HG03342 (cell line): Measurements from ENCODE around the gene NUP93.

ENCODE experiments used
- ATAC-seq: cut with Tn5 transposase; IDR thresholded peaks from one replicate; pipeline ENCODE4 v1.9.1; 2021; ENCODE audit warnings: mild to moderate bottlenecking, moderate library complexity; ENCODE audit not compliant: unreplicated experiment

The NUP93 gene

DNA sequence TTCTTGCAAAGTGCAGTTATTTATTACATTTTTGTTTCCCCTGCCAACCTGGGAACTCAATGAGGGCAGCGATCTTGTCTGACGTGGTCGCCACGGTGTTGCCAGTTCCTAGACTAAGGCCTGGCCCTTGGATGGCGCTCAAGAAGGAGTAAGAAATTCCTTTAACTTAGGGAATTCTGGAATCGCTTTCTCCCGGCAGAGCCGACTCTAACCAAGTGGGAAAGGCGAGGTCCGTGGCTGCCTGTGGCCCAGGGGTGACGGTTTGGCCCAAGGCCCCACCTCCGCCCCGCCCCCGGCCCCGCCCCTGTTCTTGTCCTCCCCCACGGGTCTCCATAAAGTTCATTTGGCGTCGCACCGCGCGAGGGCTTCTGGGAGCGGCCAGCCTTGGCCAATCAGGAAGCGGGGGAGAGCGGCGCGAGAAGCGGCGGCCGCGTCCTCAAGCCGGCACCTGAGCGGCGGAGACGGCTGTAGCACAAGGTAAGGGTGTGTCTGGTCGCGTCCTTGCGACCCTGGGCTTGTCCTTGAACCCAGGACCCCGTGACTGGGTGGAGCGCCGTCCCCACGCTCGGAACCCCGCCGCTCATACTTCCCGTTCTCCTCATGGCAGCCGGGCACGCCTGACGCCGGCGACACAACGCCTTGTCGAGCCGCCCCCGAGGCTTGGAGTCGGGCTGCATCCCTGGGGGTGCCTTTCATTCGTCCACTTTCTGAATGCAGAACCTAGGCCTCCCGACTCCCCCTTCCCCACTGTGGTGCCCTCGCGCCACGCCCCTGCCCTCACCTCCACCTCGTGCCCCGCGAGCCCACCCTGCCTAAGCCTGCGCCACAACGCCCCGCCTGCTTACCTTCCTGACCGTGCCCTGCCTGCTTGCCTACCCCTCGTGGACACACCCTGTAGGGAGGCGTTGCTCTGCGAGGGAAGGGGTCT lies at the start of gene NUP93:
Gene NUP93, plus strand, starts transcription at position 395 of the 928 bp plus-strand sequence. CDS start 18,119 bp downstream, outside the sequence.
- peak; percentile 79 for ATAC-seq

DNA sequence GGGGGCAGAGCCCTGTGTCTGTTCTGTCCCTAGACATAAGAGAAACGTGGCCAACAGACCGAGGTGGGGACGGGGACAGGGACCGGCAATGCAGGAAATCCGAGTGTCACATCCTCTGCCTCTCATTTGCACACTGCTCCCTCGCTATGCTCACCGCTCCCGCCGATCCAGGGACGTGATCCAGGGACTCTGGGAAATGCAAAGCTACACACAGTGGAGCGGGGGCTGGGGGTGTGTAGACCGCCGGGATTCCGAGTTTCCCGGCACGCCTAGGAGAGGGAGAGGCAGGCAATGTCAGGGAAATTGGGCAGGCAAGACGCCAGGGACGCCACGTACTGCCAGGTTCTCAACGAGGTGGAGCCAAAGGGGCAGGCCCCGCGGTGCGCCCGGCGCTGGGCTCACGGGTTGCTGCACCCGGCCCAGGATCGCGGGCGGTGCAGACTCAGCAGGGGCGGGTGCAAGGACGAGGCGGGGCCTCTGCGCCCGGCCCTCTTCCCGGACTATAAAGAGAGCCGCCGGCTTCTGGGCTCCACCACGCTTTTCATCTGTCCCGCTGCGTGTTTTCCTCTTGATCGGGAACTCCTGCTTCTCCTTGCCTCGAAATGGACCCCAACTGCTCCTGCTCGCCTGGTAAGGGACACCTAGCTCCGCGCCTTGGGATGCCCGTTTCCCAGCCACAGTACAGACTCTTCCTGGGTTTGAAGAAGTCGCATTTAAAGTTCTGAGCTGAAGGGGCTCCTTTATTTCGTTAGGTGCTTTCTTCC lies 47.8 kb upstream of the NUP93 start, which contains the start of gene MT1X:
Gene MT1X, plus strand, starts transcription at position 532 of the 764 bp plus-strand sequence. Its CDS starts 71 bp downstream, at position 603.
- ATAC-seq, result peak; percentile 98

DNA sequence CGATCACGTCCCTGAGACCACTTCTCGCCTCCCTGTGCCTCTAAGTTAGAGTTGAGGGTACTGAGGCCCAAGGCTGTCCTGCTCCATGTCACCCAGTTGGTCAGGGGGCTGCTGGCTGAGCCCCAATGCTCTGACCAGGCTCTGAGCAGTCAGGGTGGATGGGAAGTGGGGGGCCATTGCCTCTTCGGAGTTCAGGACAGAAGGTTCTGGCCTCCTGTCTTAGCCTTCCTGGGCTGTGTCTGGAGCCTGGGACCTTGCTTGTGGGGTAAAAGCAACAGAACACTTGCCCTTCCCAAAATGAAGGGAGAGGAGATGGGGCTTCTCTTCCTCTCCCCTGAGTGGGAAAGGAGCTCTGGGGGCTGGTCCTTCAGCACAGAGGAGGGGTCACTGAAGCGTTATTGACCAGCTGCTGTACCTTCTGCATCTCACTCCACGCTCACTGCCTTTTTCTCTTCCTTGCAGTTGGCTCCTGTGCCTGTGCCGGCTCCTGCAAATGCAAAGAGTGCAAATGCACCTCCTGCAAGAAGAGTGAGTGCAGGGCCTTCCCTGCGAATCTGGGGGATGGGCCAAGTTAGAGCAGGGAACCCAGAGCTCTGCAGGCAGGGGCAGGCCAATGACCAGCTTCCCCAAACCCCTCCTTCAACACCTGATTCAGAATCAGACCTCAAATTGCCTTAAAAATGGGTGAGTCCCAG lies 47.1 kb upstream of the NUP93 start:
- no peak for ATAC-seq

DNA sequence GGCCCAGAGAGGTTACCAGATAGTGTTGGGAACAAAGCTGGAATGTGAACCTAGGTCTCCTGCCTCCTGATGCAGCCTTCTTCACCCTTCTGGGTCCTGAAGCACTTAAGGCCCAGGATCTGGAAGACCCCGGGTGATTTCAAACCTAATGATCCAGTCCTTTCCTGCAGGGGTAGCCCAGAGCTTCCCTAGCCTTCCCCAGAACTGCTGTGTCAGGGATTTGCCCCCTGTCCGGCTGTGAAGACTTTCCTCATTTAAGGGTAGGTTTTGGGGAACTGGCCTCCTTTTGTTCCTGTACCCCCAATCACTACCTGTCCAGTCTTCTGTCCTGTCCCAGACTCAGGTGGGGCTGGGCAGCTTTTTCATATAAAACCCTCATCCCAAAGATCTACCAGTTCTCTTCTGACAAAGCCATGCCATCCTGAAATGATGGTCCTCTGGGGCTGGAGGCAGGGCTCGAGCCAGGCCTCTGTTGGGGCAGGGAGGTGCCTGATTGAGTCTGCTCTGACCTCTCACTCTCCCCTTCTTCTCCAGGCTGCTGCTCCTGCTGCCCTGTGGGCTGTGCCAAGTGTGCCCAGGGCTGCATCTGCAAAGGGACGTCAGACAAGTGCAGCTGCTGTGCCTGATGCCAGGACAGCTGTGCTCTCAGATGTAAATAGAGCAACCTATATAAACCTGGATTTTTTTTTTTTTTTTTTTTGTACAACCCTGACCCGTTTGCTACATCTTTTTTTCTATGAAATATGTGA lies 46.3 kb upstream of the NUP93 start:
- ATAC-seq, result no peak

DNA sequence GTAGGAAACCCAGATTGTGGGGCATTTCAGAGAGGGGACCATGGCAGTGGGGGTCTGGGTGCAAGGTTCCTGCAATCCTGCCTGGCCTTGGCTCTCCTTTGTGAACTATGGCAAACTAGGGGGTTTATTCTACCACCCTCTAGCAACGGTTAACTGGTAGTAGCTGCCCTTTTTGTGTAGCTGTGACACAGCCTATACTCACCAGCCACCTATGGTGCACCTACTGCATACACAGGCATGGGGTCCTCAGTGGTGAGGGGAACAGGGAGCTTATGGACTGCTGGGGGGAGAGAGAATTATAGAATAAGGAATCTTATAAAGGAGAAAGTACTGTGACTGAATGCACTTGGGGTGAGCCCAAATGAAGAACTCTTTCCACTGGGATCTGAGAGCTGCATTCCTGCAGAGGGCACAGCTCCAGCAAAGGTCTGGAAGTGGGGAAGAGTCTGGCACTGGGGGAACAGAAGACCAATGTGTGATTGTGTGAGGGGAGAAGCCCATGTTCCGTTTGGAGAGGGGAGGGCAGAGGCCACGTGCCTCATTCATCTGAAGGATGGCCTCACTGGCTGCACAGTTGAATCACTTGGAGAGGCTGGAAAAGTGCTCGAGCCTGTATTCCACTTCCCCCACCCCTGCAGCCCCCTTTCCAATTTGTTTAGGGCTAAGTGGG lies 45.5 kb upstream of the NUP93 start:
- ATAC-seq, result no peak

DNA sequence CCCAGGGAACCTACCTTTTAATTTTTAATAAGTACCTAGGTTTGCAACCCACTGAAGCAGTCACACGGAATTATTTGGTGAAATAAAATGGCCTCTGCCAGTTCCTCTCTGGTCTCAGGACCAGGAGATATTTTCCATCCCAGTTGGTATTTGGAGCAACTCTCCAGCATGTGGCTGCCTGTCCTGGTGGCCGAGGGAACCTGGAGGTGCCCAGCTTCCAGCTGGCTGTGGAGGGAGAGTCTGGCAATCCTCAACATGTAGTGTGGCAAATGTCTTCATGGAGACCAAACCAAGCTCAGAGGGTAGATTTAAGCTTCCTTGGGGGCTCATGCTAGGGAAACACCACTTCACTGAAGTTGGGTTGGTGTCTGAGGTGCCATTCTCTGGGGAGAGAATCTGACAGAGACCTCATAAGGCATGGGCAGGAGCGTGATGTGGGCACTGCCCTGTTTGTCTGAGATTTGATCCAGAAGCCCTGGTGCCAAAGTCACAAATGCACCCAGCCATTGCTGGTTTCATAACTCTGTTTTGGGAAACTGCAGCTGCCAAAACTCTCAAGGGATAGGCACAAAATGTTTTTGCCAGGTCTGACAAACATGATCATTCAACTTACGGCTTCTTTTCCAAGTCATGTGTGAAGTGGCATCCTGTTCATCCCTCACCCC lies 44.9 kb upstream of the NUP93 start:
- no peak for ATAC-seq

DNA sequence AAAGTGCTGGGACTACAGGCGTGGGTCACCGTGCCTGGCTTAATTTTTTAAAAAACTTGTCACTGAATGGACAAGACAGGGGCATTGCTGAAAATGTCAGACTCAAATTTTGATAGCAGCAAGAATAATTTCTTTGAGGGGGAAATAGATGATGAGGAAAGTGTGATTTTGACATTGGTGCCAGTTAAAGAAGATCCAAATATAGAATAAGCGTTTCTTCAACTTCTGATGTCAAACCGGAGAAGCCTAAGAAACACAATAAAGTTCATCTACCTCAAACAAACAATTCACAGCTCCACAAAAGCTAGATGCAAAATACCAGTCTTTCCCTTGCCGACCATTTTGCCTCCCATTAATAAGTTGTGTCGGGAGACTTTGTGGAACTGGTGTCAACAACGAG lies 43.2 kb upstream of the NUP93 start:
- ATAC-seq, result no peak

DNA sequence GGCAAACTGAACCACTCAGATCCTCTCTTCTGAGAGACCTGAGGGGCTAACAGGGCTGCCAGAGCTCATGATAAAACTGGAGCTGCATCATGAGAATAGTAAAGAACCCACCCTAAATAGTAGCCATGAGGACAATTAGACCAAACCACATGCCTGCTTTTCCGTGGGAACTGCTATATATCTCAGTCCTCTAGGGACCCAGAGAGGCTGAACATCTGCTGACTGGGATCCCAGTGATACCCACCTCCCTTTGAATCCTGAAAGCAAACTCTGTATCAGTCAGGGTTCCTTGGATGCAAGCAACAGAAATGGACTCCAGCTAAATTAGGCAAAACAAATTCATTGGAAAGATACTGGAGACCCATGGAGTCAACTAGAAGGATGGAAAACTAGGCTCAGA lies 41.2 kb upstream of the NUP93 start:
- ATAC-seq, result no peak

DNA sequence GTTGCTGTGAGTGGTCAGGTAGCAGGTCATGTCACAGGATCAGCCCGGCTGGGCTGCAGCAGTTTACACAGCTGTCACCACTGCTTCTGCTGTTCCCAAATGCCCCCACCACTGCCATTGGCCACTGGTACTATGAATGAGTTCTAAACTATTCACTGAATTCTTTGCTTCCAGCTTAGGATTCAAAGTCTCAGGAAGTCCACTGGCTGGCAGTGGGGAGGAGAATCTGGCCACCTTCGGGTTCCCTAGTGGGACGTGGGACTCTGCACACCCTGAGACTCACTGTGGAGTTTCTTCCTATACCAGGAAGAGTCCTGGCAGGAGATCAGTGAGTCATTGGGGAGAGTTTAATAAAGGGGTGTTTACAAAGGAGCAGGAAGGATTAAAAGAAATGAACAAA lies 40.8 kb upstream of the NUP93 start:
- no peak for ATAC-seq

DNA sequence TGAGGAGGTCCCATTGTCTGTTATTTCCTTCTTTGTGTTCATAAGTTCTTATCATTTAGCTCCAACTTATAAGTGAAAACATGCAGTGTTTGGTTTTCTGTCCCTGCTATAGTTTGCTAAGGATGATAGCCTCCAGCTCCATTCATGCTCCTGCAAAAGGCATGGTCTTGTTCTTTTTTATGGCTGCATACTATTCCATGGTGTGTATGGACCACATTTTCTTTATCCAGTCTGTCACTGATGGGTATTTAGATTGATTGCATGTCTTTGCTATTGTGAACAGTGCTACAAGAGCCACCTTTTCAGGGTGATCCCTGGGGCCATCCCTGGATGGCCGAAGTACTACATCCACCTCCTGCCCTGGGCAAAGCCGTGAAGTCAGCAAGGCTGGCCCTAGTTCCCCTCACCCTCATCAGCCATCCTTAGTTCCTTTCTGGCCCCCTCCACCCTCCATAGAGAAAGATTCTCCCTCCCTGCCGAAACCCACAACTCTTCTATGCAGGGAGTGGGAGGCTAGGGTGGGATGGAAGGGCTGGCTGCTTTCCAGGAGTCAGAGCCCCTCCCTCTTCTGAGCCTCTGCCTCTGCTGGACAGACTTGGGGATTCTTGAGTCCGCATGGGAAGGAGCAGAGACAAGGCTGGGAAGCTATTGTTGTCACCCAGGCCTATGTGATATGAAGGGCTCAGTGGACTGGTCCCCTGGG lies 39.4 kb upstream of the NUP93 start:
- no peak for ATAC-seq

DNA sequence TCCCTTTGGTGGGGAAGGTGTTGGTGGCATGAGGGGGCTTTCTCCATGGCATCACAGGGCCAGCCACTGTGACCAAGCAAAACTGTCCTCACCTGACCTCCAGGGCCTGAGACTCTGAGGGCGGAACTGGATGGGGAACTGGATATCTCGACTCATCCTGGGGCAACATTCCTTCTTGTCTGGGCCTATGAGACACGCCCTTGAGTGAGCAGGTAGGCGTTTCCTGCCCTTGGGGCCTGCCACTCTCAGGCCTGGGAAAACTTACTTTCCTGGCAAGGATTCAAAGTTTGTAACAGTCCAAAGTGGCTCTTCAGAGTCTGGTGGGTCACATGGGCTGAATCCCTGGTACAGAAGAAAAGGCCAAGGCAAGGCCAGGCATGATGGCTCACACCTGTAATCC lies 38.0 kb upstream of the NUP93 start:
- no peak for ATAC-seq

DNA sequence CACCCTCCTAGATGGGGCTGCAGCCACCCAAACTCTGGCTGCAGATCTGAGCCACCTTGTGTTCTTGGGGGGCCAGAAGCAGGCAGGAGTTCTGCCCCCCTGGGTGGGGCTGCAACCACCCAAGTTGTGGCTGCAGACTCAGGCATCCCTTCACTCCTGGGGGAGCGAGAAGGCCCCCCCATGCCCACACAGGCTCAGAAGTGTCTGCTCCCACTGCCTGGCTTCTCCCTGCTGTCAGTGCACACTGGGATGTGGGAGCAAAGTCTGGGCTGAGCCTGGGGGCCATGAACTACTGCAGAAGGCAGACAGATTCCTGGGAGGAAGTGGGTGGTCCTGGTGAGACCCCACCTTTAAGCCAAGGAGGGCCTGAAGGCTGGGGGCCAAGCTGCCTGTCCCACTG lies 34.7 kb upstream of the NUP93 start:
- no peak for ATAC-seq

DNA sequence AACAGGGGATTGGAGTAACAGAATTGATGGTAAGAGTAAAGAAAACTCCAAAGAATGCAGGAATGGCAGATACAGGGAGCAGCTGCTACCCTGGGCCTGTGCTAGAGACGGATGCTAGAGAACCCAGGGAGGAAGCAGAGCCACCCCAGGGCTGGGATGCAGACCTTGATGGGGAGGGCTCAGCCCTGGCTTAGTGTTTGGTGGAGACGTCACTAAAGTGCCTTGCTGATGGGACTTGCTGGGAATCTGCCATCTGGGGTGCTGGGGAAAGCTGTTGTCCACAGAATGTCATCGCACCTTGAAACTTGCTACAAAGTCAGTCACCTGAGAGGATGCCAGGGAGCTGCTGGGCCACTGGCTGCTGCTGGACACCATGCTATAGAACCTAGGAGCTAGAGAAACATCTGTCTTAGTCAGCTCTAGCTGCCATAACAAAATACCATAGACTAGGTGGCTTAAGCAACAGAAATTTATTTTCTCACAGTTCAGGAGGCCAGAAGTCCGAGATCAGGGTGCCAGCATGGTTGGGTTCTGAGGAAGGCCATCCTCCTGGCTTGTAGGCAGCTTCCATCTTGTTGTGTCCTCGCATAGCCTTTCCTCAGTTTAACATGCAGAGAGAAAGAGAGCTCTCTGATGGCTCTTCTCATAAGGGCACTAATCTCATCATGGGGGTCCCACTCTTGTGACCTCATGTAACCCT lies 32.3 kb upstream of the NUP93 start:
- ATAC-seq, result no peak

DNA sequence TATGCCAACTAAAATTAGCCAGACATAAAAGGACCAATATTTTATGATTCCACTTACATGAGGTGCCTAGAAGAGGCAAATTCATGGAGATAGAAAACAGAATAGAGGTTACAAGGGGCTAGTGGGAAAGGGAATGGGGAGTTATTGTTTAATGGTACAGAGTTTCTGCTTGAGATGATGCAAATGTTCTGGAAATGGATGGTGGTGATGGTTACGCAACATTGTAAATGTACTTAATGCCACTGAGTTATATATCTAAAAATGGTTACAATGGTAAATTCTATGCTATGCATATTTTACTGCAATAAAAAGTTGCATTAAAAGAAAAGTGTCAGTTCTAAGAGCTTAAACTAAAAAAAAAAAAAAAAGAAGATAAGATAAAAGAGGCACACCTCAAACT lies 29.7 kb upstream of the NUP93 start:
- no peak for ATAC-seq

DNA sequence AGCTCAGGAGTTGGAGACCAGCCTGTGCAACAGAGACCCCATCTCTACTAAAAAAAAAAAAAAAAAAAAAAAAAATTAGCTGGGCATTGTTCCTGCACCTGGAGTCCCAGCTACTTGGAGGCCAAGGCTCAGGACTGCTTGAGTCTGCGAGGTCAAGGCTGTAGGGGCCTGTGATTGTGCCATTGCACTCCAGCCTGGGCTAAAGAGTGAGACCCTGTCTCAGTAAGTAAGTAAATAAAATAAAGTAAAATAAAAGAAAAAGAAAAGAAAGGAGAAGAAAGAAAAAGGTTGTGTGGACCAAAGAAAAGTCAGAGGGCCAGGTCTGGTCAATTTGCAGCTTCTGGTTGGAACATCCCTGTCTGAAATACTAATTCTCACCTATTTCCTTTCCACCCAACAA lies 29.3 kb upstream of the NUP93 start:
- ATAC-seq, result no peak

DNA sequence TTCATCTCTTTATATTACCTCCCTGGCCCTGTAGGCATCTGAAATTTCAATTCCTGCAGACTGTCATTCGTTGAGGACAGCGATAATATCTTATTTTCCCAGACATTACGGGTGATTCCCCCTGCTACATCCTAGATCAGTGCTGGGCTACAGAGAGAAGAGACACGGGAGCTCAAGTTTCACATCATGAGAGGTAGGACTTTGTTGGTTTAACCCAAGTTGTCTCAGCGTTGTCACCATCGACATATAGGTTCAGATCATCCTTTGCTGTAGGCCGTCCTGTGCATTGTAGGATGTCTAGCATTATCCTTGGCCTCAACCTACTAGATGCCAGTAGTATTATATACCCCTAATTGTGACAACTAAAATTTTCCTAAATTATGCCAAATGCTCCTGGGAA lies 28.4 kb upstream of the NUP93 start:
- ATAC-seq, result no peak

DNA sequence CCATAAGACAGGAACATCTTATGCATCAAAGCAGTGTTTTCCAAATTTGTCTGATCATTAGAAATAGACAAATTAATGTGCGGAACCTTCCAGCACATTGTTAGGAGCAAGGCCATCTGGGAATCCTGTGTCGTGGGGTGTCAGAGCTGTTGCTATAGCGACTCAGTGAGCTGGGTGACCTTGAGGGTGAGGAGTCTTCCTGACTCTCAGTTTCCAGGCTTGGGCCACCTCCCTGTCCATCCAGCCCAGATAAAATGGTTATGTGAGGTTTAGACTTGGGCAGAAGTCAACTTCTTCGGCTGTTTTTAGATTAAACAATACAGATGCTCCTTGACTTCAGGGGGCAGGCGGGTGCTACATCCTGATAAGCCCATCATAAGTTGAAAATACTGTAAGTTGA lies 27.1 kb upstream of the NUP93 start:
- no peak for ATAC-seq
